ENCODE measurements around the gene CACNG7. TPM values are rescaled to one million over a fixed set of nuclear protein-coding genes. Genes with fewer than 3 reads are reported as not detected.
"Not testable (repeated sequence)": the region's sequence is repeated elsewhere in the genome, so short reads cannot be mapped to it uniquely, and the experiment has no call there.

CACNG7 gene
- total RNA-seq, 4 donors from 2014 or later: not detected

GRCh38 chr19:53944933-53945332 lies 35.9 kb downstream of the CACNG7 start:
- H3K9me3 ChIP-seq: peaks cover 0 to 7% (median 0%) of the 10 kb centered on the region in 4 donors
- TF ChIP-seq POLR2A (IDR thresholded peaks at IDR 0.05): no peak
- no peak for TF ChIP-seq CTCF (IDR thresholded peaks at IDR 0.05)
- no peaks in the 10 kb centered on the region for H3K4me1 ChIP-seq
- H3K4me3 ChIP-seq: no peak overlapping the region
- peaks cover 0 to 12% of the 10 kb centered on the region in 2 donors for H3K27me3 ChIP-seq
- no peak overlapping the region for H3K27ac ChIP-seq
- no peaks in the 10 kb centered on the region for H3K36me3 ChIP-seq
- DNase-seq: no peak

DNA sequence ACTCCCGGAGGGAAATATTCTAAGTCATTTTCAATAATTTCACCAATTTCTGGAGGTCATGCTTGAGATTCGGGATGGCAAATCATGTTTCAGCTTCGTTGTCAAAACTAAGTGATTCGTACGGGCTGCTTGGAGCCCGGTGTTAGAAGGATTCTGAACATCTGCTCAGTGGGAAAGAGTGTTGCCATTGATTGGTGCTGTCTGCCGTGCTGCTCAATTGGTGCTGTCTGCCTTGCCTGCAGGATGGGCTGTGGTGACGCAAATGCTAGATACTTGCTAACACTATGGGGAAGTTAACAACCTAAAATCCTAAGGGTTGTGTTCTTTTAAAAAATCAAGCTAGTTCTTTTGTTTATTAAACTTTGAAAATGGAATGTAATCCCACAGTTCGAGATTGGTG lies 36.4 kb downstream of the CACNG7 start:
- Histone ChIP-seq H3K4me3 (no peak overlapping the region), H3K27ac (no peak overlapping the region), H3K4me1 (no peaks in the 10 kb centered on the region), H3K27me3 (peaks cover 0 to 12% of the 10 kb centered on the region in 2 donors), H3K36me3 (no peaks in the 10 kb centered on the region), H3K9me3 (peaks cover 0 to 7% (median 0%) of the 10 kb centered on the region in 4 donors)
- TF ChIP-seq POLR2A (IDR thresholded peaks at IDR 0.05) (no peak), CTCF (IDR thresholded peaks at IDR 0.05) (no peak)
- no peak for DNase-seq

DNA sequence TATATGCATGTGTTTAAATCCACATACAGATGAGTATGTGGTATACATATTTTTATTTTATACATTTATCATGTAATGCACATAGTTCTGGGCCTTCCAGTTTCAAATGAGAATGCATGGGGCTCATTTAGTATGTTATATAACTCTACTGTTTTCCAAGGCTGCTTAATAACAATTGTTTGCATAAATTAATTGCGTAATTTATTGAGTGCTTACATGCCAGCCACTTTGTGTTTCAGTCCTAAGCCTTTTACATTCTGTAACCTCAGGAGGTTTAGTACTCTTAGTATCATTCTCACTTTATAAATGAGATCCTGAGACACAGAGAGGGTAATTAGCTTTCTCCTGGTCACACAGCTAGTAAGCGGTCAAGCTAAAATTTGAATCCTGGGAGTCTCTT lies 36.9 kb downstream of the CACNG7 start:
- H3K27me3 ChIP-seq: peaks cover 0 to 12% of the 10 kb centered on the region in 2 donors

DNA sequence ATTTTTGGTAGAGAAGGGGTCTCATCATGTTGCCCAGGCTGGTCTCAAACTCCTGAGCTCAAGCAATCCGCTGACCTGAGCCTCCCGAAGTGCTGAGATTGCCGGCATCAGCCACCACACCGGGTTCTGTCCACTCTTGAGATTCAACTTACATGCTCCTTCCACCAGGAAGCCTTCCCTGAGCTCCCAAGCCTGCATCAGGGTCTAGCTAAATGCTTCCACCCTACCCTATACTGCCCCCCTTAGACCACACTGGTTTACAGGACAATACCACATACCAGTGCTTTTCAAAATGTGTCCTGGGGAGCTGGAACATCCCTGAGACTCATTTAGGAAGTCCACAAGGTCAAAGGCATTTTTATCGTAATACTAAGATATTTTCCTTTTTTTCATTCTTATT lies 38.5 kb downstream of the CACNG7 start:
- Histone ChIP-seq H3K4me1 (no peaks in the 10 kb centered on the region), H3K27me3 (peaks cover 0 to 3% of the 10 kb centered on the region in 2 donors), H3K4me3 (no peak overlapping the region), H3K27ac (no peak overlapping the region), H3K36me3 (no peaks in the 10 kb centered on the region), H3K9me3 (no peaks in the 10 kb centered on the region)
- no peak for DNase-seq
- no peak for TF ChIP-seq POLR2A (IDR thresholded peaks at IDR 0.05)
- no peak for TF ChIP-seq CTCF (IDR thresholded peaks at IDR 0.05)

More for the DNA sequence above, 36.9 kb downstream of the CACNG7 start:
- Histone ChIP-seq H3K36me3 (no peaks in the 10 kb centered on the region), H3K4me1 (no peaks in the 10 kb centered on the region), H3K9me3 (peaks cover 0 to 7% (median 0%) of the 10 kb centered on the region in 4 donors), H3K27ac (no peak overlapping the region), H3K4me3 (no peak overlapping the region)
- TF ChIP-seq POLR2A (IDR thresholded peaks at IDR 0.05) (no peak), CTCF (IDR thresholded peaks at IDR 0.05) (no peak)
- no peak for DNase-seq

GRCh38 chr19:53948611-53949010 lies 39.5 kb downstream of the CACNG7 start:
- not testable (repeated sequence) for H3K27me3 ChIP-seq, H3K36me3 ChIP-seq, H3K4me3 ChIP-seq, H3K27ac ChIP-seq, H3K9me3 ChIP-seq, DNase-seq, H3K4me1 ChIP-seq

- TF ChIP-seq CTCF (IDR thresholded peaks at IDR 0.05): no peak
- no peak for TF ChIP-seq POLR2A (IDR thresholded peaks at IDR 0.05)
- no peaks in the 10 kb centered on the region for H3K36me3 ChIP-seq
- no peaks in the 10 kb centered on the region for H3K9me3 ChIP-seq
- H3K4me3 ChIP-seq: no peak overlapping the region
- no peaks in the 10 kb centered on the region for H3K27me3 ChIP-seq
- H3K27ac ChIP-seq: no peak overlapping the region
- no peak for DNase-seq
- H3K4me1 ChIP-seq: no peaks in the 10 kb centered on the region
These were observed 42.4 kb downstream of the CACNG7 start for GRCh38 chr19:53951436-53951835.
